IPS-11a (cell line): ENCODE data around the gene RAB36.

Experiments
- H3K4me3 ChIP-seq: one replicate; pipeline ENCODE4 v1.5.1; 2013; ENCODE audit warnings: low read depth, low read length, control low read depth

RAB36 gene

GRCh38 chr22:23203452-23204124, 58.3 kb downstream of the RAB36 start:
- H3K4me3 ChIP-seq: no peak overlapping the region

GRCh38 chr22:23204125-23204488, 58.8 kb downstream of the RAB36 start:
- H3K4me3 ChIP-seq: no peak overlapping the region

DNA sequence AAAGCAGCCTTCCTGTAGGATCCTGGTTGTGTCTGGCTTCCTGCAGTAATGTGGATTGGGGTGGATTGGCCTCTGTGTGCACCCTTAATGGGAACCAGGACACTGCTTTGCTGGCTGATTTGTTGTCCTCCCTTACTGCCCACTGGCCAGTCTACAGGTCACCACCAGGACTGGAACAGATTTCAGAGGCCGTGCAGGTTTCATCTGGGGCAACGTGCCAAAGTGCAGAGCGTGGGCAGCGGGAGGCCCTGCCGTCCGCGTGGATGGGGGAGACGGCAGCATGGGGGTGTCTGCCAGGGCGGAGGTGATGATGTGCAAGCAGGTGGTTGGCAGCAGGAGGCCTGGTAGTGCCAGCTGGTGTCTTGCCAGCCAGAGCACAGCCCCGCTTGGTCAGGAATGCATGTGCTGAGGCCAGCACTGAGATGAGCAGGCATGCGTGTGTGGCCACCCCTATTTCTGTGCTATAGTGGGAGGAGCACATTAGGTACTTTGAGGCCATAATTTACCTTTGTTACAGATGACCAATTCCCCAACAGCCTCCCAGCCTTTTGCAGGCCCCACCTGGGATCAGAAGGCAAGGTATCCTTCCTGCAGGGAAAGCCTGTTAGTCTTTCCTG, 59.4 kb downstream of the RAB36 start:
- no peak overlapping the region for H3K4me3 ChIP-seq

- no peak overlapping the region for H3K4me3 ChIP-seq
Measured at GRCh38 chr22:23205339-23206049, 60.2 kb downstream of the RAB36 start.

DNA sequence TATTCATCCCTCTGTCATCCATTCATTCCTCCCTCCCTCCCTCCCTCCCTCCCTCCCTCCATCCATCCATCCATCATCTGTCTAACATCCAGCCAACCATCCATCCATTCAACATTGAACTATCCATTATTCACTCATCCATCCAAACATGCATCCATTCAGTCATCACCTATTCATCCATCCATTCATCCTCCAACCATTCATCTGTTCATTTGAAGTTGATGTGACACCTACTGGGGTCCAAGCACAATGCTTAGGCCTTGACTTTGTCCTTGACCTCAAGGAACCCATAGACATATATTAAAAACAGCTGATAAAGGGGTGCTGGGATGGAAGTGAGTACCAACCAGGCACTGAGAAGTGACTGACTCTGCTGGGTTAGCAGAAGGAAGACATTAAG, 61.6 kb downstream of the RAB36 start:
- no peak overlapping the region for H3K4me3 ChIP-seq

GRCh38 chr22:23207729-23208393, 62.6 kb downstream of the RAB36 start:
- H3K4me3 ChIP-seq: no peak overlapping the region

DNA sequence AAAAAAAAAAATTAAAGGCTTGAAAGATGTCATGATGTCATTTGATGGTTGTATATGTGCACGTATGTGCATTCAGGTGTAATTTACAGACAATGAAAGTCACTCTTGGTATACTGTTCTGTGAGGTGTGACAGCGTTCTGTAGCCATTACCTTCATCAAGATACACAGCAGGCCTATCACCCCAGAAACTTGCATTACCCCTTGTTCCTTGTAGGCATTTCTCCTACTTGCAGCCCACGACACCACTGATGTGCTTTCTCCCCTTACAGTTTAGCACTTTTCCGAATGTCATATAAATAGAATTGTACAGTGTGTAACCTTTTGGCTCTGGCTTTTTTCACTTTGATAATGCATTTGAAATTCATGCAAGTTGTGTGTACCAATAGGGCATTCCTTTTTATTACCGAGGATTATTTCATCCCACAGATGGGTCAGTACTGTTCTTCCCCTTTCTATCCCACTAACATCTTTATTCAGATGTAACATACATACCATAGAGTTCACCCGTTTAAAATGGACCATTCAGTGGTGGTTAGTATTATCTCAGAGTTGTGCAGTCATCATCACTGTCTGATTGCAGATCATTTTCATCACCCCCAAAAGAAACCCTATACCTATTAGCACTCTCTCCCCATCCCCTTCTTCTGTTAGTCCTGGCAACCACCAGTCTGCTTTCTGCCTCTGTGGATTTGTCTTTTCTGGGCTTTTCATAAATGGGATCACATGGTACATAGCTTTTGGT, 65.3 kb downstream of the RAB36 start:
- no peak overlapping the region for H3K4me3 ChIP-seq

- no peak overlapping the region for H3K4me3 ChIP-seq
Measured at GRCh38 chr22:23211622-23212021, 66.3 kb downstream of the RAB36 start.

- no peak overlapping the region for H3K4me3 ChIP-seq
Measured at GRCh38 chr22:23212061-23213021, 67.1 kb downstream of the RAB36 start.

DNA sequence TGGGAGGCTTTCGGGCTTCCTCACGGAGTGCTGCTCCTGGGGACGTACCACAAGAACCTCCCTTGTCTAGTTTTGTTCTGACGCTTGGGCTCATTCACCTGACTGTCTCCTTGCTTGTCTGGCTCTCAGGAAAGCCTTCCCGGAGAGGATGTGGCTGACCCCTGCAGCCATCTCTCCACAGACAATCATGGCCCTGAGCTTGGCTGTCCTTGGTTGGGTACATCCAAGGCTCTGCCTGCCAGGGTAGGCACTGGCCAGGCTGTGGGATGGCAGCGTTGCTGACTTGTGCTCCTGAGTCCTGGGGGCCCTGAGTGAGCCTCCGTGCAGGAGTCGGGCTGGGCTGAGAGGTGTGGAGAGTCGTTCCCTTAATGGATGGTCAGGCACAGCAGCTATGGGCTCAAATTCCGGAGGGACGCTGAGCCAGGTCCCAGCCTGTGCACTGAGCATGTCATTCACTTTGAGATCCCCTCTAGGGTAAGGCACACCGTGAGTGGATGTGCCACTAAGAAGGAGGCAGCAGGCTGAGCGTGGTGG, 67.8 kb downstream of the RAB36 start:
- no peak overlapping the region for H3K4me3 ChIP-seq

DNA sequence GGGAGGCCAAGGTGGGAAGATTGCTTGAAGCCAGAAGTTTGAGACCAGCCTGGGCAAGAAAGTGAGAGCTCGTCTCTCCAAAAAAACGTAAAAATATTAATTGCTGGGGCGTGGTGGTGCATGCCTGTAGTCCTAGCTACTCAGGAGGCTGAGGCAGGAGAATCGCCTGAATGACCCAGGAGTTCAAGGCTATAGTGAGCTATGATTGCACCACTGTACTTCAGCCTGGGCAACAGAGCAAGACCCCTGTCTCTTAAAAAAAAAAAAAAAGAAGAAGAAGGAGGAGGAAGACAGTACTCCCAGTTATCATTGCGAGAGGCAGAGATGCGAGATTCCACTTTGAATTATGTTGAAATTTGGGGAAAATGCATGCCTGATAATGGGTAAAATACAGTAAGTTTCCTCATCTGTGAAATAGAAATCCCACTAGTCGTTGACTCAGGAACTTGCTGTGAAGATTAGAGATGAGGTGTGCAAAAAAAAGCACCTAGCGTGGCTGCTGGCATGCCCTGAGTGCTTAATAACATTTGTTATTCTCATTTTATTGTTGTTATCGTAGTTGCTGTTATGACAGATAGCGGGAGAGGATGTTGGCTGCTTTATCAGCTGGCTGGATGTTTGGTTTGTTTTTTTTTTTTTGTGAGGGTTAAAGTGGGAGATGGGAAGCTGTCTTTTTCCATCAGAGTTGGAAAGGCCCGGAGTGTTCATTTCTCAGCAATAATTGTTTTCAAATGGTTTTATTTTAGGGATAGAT, 68.5 kb downstream of the RAB36 start:
- no peak overlapping the region for H3K4me3 ChIP-seq
